Medulla oblongata (tissue), 1 donor: Measurements from ENCODE around the gene PPM1H.
"Not testable (repeated sequence)": the region's sequence is repeated elsewhere in the genome, so short reads cannot be mapped to it uniquely, and the experiment has no call there.

ENCODE experiments used
- DNase-seq: peaks from one replicate; pipeline ENCODE4 v3.0.0-alpha.2; 2015; ENCODE audit errors: extremely low spot score

The PPM1H gene

DNA sequence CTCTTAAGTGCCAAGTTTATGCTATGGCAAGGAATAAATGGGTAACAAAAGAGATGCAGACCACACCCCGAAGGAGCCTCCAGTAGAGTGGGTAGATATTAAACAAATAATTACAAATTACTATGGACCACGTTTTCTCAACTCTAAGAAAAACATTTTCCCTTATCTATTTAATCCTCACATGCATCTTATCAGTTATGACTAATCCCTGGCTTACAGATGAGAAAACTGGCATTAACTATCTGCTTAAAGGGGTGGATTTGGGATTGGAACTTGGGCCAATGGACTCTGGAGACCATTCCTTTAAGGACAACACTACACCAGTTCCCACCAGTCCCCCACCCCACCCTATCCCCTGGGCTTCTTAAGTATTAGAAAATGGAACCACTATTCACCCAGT, 26.3 kb downstream of the PPM1H start:
- DNase-seq: no peak

DNA sequence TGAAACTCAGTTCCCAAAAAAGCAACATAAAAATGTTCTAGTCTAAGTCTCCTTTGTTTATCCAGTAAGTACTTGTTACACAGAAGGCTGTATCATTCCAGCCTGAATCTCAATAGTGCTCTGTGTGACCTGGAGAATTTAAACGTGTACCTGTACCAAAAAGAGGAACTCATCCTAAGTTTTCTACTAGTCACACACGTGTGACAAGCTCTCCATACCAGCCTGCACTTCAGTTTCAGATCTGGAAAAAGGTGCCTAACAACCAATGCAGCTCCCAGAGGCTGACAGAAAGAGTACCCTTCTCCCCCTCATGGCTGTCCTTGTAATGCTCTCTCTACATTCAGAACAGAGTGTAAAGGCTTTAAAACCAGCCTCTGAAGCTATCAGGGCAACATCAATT, 27.4 kb downstream of the PPM1H start:
- no peak for DNase-seq

DNA sequence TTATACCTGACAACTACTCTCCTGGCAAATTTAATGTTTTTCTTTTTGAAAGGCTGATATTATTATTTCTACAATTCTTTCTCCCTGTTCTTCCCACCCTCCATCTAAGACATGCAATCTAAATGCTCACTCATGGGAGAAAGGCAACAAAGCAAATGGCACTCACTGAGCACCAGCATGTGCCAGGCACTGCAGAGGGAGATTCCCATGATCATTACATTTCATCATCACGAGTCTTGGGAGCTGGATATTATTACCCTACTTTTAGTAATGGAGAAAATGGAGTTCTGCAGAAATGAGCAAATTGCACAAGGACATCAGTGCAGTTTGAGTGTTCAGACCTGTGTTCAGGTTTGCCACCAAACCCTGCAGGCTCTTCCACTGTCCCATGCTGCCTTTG, 27.9 kb downstream of the PPM1H start:
- DNase-seq: no peak

DNA sequence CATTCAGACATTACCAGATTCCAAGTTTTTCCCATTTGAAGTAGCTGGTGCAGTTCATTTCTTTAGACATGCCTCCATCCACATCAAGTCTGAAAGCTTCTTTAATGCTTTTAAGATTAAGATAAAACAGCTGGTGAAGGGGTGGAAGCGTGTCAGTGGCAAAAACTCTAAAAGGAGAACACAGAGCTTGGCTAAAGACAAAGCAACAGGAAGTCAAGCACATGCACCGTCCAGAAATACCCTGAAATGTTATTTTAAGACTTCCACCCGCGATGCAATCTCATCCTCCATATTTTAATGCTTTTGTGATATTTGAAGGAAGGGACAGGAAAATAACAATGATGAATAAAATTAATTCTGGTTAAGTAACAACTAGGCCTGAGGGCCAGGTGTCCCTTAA, 31.8 kb downstream of the PPM1H start:
- no peak for DNase-seq

GRCh38 chr12:62900686-62901272, 34.2 kb downstream of the PPM1H start:
- no peak for DNase-seq

GRCh38 chr12:62899568-62900390, 35.2 kb downstream of the PPM1H start:
- no peak for DNase-seq

- DNase-seq: no peak
Measured at GRCh38 chr12:62898526-62898925, 36.4 kb downstream of the PPM1H start.

- no peak for DNase-seq
Measured at GRCh38 chr12:62895351-62895877, 39.5 kb downstream of the PPM1H start.

DNA sequence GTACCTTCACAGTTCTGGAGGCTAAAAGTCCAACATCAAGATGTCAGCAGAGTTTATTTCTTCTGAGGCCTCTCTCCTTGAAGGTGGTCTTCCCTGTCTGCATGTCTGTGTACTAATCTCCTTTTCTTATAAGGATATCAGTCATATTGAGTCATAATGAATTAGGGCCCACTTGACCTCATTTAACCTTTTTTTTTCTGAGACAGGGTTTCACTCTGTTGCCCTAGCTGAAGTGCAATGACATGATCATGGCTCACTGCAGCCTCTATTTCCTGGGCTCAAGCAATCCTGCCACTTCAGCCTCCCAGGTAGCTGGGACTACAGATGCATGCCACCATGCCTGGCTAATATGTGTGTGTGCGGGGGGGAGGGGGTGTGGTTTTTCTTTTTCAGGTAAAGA, 41.7 kb downstream of the PPM1H start:
- DNase-seq: no peak

DNA sequence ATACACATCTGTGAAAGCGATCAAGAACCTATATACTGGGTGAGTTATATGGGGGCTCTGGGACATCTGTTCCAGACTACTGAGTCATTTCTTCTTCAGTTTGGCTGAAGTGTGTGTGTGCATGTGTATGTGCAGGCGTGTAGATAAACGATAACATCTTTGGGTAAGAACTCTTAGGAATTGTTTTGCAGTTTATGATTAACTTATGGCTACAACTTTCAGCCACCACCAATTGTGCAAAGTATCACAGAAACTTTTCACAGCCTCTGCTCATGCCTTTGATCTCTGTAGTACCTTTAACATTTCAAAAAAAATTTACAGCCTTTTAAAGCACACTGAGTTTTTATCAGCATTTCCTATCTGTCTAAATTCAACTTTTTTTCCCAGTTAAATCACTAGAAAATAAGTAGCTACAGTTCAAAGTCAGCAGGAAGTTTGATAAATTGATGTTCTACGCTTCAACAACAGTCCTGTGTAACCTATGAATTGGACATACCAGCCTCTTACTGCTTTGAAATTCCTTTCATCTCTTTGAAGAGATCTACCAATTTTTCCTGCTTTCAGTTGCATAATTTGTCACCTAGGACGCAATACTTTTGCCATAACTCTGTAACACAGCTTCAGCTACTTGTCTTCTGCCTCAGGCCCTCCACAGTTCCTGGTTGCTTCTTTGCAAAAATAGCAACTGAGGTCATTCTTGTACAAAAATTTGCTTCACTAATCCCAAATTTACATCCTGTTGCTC, 43.0 kb downstream of the PPM1H start:
- DNase-seq: no peak

- DNase-seq: no peak
Measured at GRCh38 chr12:62888454-62889110, 46.4 kb downstream of the PPM1H start.

DNA sequence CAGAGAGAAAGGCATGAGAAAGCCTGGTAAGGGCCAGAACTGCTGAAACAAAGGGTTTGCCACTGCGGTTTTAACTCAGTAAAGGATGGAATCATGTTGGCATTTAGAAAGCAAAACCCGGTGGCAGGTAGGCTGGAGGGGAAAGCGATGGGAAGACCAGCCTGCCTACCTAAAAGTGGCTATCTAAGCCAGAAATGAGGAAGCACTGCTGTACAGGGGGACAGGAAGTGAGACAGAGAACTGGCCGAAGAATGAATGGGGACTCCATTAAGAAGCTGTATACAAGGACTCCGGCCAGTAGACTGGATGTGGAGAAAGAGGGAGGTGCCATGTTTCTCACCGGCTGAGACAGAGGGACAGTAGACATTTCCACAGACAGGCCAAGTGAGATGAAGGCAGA, 48.2 kb downstream of the PPM1H start:
- DNase-seq: no peak

GRCh38 chr12:62885242-62885641, 49.7 kb downstream of the PPM1H start:
- no peak for DNase-seq

DNA sequence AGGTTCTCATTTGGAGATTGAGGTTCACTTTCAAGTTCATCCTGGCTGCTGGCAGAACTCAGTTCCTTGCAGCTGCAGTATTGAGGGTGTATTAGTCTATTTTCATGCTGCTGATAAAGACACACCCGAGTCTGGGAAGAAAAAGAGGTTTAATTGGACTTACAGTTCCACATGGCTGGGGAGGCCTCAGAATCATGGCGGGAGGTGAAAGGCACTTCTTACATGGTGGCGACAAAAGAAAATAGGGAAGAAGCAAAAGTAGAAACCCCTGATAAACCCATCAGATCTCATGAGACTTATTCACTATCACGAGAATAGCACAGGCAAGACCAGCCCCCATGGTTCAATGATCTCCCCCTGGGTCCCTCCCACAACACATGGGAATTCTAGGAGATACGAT, 50.1 kb downstream of the PPM1H start:
- not testable (repeated sequence) for DNase-seq

DNA sequence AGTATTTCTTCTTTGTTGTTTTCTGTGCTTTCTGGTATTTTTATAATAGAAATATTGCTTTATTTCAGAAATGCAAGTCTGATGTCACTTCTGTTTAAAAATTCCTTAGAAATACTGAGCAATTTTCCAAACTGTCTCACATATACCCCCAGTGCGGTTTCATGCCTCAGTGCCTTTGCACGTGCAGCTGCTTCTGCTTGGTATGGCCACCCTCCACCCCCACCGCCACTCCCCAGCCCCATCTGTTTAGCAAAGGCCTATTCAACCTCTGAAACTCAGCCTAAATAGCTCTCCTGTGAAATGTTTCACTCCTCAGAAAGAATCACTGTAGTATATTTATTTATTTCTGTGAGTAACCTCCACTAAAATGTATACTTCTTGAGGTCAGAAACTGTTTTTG, 52.3 kb downstream of the PPM1H start:
- no peak for DNase-seq

- DNase-seq: no peak
Measured at GRCh38 chr12:62882140-62882539, 52.8 kb downstream of the PPM1H start.

DNA sequence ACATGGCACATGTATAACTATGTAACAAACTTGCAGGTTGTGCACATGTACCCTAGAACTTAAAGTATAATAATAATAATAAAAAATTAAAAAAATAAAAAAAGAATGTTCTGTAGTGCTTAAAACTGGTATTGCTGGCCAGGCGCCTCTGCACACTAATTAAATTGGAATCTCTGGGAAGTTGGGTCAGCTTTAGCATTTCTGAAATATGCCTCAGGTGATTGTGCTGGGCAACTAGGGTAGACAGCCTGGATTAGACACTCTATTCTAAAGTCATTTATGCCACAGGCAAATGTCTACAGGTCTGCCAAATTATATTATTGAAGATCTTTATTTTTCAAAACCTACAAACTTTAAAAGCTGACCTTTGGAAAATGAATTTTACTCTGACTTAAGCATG, 55.3 kb downstream of the PPM1H start:
- DNase-seq: no peak

GRCh38 chr12:62879228-62879627, 55.7 kb downstream of the PPM1H start:
- not testable (repeated sequence) for DNase-seq

DNA sequence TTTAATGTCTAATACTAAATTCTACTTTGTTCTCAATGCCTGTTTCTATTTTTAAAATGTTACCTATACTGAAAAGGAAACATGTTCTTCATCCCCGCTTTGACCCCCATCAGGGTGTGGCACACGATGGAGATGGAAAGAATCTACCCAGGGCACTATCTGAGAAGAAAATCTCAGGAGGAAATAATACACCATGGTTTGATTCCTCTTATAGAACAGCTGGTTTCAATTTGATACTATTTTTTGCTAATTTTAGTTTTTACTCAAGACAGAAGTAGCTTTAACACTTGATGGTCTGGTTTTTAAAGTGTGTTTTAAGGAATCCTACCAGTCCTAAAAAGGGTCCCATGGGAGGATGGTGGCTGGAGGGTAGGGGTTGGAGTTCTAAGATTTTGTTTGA, 56.7 kb downstream of the PPM1H start:
- no peak for DNase-seq

GRCh38 chr12:62876938-62877548, 57.9 kb downstream of the PPM1H start:
- DNase-seq: no peak

DNA sequence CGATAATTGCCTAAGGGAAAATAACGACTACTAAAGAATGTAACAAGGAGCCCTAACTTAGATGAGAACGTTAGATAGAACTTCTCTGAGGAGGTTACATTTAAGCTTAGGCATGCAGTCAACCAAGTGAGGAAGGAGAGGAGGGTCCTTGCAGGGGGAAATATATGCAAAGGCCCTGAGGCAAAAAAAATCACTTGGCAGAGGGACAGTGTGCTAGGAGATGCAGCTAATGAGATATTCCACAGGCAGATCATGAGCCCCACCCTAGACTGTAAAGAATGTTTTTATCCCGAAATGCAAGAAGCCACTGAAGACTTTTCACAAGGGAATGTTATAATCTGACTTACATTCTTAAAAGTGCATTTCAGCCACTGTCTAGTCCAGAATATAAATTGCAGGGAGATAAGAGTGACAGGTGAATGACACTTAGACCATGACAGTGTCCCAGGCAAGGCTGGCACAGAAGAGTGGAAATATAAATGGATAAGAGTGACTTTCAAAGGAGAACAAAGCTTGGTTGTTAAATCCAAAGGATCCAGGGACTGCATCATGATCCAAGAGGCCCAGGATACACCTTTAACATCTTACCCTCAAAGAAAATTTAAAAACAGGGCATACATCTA, 61.0 kb downstream of the PPM1H start:
- no peak for DNase-seq
